ENCODE data around the gene RAPSN.

The RAPSN gene

DNA sequence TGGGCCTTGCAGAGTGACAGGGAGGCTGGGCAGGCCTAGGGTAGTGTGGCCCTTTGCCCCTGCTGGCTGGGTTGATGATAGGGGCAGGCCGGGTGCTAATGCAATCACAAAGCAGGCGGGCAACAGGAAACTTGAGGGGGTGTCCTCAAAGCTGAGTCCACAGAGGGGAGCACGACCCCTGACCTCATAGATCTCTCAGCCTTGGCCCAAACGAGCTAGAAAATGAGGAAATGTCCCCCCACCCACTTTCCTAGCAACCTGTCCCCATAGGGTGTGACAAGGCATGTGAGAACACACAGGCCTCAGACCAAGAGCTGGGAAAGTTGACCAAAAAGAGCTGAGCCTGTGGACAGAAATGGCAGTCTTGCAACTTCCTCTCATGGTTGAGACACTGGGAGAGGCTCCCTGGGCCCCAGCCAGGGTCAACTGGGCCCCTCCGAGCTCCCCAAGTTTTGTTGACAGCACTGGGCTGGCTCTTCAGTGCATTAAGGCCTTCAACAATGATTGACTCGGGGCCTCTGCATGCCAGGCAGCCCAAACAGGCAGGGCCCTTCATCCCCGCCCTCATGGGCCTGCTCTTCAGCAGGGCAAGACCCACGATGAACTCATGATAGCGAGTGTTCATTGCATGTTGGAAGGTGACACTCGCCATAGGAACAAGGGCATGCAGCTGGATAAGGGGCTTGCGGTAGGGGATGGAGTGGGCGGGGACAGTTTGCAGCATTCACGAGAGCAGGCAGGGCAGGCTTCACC lies 60.8 kb downstream of the RAPSN start:
- DNase-seq: no peak
